Activated naive CD8-positive, alpha-beta T cell (primary cell): Measurements from ENCODE around the gene BCAS1.

Experiments used
- H3K27ac Mint-ChIP-seq: one replicate; pipeline ENCODE4 v1.8.0; 2021; ENCODE audit warnings: mixed read lengths
- H3K27me3 Mint-ChIP-seq: one replicate; pipeline ENCODE4 v1.8.0; 2021; ENCODE audit warnings: mixed read lengths
- H3K36me3 Mint-ChIP-seq: one replicate; pipeline ENCODE4 v1.8.0; 2021; ENCODE audit warnings: mixed read lengths
- H3K4me1 Mint-ChIP-seq: one replicate; pipeline ENCODE4 v1.8.0; 2021; ENCODE audit warnings: low read depth, mixed read lengths
- H3K4me3 Mint-ChIP-seq: one replicate; pipeline ENCODE4 v1.8.0; 2021; ENCODE audit warnings: mild to moderate bottlenecking, mixed read lengths
- H3K9me3 Mint-ChIP-seq: one replicate; pipeline ENCODE4 v1.8.0; 2021; ENCODE audit warnings: low read depth, mixed read lengths

BCAS1 gene

DNA sequence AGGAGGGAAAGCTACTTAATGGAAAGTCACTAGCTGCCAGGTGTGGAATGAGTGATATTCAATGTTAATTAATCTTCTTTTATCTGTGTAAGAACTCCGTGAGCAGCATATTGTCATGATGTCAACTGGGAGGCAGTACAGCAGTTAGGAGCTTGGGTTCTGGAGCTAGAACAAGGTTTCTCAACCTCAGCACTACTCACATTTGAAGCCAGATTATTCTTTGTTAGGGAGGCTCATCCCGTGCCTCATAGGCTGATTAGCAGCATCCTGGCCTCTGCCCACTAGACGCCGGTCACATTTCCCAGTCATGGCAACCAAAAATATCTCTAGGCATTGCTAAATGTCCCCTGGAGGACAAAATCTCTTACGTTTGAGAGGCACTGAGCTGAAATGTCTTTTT, 41.2 kb downstream of the BCAS1 start:
- Mint-ChIP-seq H3K36me3 (peaks cover 11% of the 10 kb centered on the region), H3K4me1 (no peaks in the 10 kb centered on the region), H3K27me3 (peaks cover 7% of the 10 kb centered on the region), H3K27ac (no peak overlapping the region), H3K4me3 (no peak overlapping the region), H3K9me3 (peaks cover 18% of the 10 kb centered on the region)

DNA sequence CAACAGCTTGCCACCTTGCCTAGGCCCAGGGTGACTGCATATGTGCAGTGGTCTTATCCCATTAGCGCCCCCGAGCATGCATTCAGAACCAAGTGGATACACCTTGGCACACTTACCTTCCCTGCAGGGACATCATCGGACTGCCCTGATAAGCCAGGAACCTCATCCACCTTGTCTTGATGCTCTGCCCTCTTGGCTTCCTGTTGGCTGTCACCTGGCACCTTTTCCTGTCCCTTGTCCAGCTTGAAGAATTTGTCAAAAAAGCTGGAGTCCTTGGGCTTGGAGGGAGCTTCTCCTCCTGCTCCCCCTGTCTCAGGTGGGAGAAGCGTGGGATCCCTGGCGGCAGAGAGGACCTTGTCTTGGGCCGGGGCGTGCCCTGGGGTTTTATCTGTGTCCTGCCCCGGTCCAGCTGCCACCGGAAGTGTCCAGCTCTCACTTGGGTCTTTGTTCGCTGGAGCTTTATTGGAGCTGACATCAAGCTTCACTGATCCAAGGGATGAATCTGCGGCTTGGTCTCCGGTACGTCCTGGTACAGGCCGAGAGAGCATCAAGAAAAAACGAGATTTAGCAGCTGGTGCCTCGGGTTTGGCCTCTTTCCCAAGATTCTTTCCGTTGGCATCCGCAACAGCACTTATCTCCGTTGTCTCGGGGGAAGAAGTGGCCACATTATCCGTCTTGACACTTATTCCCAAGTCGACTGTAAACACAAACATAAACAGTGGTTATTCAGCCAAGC, 42.0 kb downstream of the BCAS1 start:
- Mint-ChIP-seq H3K4me3 (no peak overlapping the region), H3K27me3 (peaks cover 8% of the 10 kb centered on the region), H3K27ac (no peak overlapping the region), H3K36me3 (peaks cover 12% of the 10 kb centered on the region), H3K9me3 (peaks cover 18% of the 10 kb centered on the region), H3K4me1 (no peaks in the 10 kb centered on the region)

DNA sequence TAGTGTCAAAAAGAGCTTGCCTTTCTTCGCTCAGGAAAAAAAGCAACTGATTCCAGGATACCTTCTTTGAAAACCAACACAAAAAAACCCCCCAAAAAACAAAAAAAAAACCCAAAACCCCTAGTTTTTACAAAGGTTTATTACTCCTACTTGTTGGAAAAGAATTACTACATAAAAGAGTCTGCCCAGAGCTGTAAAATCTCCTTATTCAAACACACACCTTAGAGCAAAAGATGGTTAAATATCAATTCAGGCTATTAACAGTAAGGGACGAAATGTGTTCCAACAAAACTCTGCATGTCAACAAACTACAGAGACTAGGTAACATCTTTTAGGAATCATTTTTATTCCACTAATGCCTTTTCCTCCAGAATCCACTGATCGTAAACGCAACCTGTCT, 42.7 kb downstream of the BCAS1 start:
- H3K27ac Mint-ChIP-seq = no peak overlapping the region
- no peaks in the 10 kb centered on the region for H3K4me1 Mint-ChIP-seq
- peaks cover 13% of the 10 kb centered on the region for H3K9me3 Mint-ChIP-seq
- H3K36me3 Mint-ChIP-seq = peaks cover 11% of the 10 kb centered on the region
- no peak overlapping the region for H3K4me3 Mint-ChIP-seq
- H3K27me3 Mint-ChIP-seq = peaks cover 10% of the 10 kb centered on the region

GRCh38 chr20:54026295-54027064, 43.9 kb downstream of the BCAS1 start:
- Mint-ChIP-seq H3K4me3 (no peak overlapping the region), H3K4me1 (no peaks in the 10 kb centered on the region), H3K36me3 (peaks cover 3% of the 10 kb centered on the region), H3K27ac (no peak overlapping the region), H3K9me3 (peaks cover under 1% of the 10 kb centered on the region), H3K27me3 (peaks cover 10% of the 10 kb centered on the region)

- Mint-ChIP-seq H3K9me3 (no peaks in the 10 kb centered on the region), H3K4me3 (no peak overlapping the region), H3K27ac (no peak overlapping the region), H3K4me1 (no peaks in the 10 kb centered on the region), H3K27me3 (peaks cover 10% of the 10 kb centered on the region), H3K36me3 (peaks cover 3% of the 10 kb centered on the region)
Observed at GRCh38 chr20:54025251-54025771, 45.1 kb downstream of the BCAS1 start.

GRCh38 chr20:54023406-54023805, 47.0 kb downstream of the BCAS1 start:
- H3K27ac Mint-ChIP-seq = no peak overlapping the region
- H3K9me3 Mint-ChIP-seq = no peaks in the 10 kb centered on the region
- peaks cover 3% of the 10 kb centered on the region for H3K36me3 Mint-ChIP-seq
- H3K4me3 Mint-ChIP-seq = no peak overlapping the region
- peaks cover 10% of the 10 kb centered on the region for H3K27me3 Mint-ChIP-seq
- no peaks in the 10 kb centered on the region for H3K4me1 Mint-ChIP-seq

GRCh38 chr20:54021446-54022235, 48.8 kb downstream of the BCAS1 start:
- no peak overlapping the region for H3K27ac Mint-ChIP-seq
- peaks cover 3% of the 10 kb centered on the region for H3K4me1 Mint-ChIP-seq
- H3K9me3 Mint-ChIP-seq = no peaks in the 10 kb centered on the region
- H3K36me3 Mint-ChIP-seq = peaks cover 3% of the 10 kb centered on the region
- no peak overlapping the region for H3K4me3 Mint-ChIP-seq
- peaks cover 6% of the 10 kb centered on the region for H3K27me3 Mint-ChIP-seq

DNA sequence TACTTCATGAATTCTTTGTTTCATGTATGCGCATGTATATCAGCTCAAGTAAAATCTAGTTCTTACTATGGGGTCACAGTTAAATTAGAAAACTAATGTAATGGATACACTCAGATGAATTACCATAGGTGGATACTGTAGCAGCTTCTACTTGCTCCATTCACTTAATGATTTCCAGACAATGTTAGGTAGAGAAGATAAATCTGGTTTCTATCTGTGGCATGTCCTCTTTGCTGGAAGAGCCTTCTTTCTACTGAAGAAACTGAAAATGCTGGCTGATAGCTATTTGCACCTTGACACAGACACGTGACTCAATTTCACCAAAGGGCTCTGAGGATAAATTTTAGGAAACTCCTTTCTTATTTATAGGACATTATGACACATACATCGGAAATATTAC, 49.5 kb downstream of the BCAS1 start:
- Mint-ChIP-seq H3K9me3 (no peaks in the 10 kb centered on the region), H3K36me3 (peaks cover 3% of the 10 kb centered on the region), H3K4me1 (peaks cover 3% of the 10 kb centered on the region), H3K27me3 (peaks cover 6% of the 10 kb centered on the region), H3K4me3 (no peak overlapping the region), H3K27ac (no peak overlapping the region)

- no peaks in the 10 kb centered on the region for H3K9me3 Mint-ChIP-seq
- H3K27ac Mint-ChIP-seq = no peak overlapping the region
- peaks cover 3% of the 10 kb centered on the region for H3K36me3 Mint-ChIP-seq
- H3K4me3 Mint-ChIP-seq = no peak overlapping the region
- peaks cover 6% of the 10 kb centered on the region for H3K27me3 Mint-ChIP-seq
- peaks cover 3% of the 10 kb centered on the region for H3K4me1 Mint-ChIP-seq
Observed at GRCh38 chr20:54020348-54020747, 50.0 kb downstream of the BCAS1 start.

DNA sequence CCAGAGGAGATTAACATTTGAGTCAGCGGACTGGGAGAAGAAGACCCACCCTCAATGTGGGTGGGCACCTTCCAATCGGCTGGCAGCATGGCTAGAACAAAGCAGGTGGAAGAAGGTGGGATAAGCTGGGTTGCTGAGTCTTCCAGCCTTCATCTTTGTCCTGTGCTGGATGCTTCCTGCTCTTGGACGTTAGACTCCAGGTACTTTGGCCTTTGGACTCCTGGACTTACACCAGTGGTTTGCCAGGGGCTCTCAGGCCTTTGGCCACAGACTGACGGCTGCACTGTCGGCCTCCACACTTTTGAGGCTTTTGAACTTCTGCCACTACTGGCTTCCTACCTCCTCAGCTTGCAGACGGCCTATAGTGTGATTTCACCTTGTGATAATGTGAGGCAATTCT, 50.8 kb downstream of the BCAS1 start:
- peaks cover 6% of the 10 kb centered on the region for H3K27me3 Mint-ChIP-seq
- peaks cover 3% of the 10 kb centered on the region for H3K4me1 Mint-ChIP-seq
- H3K36me3 Mint-ChIP-seq = peaks cover 3% of the 10 kb centered on the region
- no peaks in the 10 kb centered on the region for H3K9me3 Mint-ChIP-seq
- H3K27ac Mint-ChIP-seq = no peak overlapping the region
- no peak overlapping the region for H3K4me3 Mint-ChIP-seq

- H3K4me1 Mint-ChIP-seq = peaks cover 3% of the 10 kb centered on the region
- no peaks in the 10 kb centered on the region for H3K9me3 Mint-ChIP-seq
- no peak overlapping the region for H3K4me3 Mint-ChIP-seq
- peaks cover 3% of the 10 kb centered on the region for H3K27me3 Mint-ChIP-seq
- H3K27ac Mint-ChIP-seq = no peak overlapping the region
- H3K36me3 Mint-ChIP-seq = peaks cover 3% of the 10 kb centered on the region
Observed at GRCh38 chr20:54019127-54019526, 51.3 kb downstream of the BCAS1 start.

DNA sequence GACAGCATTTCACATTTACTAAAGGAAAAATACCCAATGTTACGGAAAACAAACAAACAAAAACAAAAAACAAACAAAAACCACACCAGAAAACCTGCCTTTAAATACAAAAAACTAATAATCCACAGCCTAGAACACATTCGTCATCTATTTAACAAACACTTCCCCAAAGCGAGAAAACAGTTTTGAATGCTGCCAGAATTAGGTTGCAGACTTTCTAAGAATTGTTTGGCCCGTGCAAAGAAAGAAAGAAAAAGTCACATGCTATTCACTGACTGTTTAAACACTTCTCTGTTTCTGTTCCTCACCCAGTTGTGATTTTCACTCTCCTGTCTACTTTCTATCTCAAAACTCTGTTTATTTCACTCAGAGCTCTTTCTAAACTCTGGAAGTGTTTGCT, 52.5 kb downstream of the BCAS1 start:
- Mint-ChIP-seq H3K27ac (no peak overlapping the region), H3K36me3 (no peaks in the 10 kb centered on the region), H3K4me1 (peaks cover 3% of the 10 kb centered on the region), H3K4me3 (no peak overlapping the region), H3K9me3 (no peaks in the 10 kb centered on the region), H3K27me3 (no peaks in the 10 kb centered on the region)

DNA sequence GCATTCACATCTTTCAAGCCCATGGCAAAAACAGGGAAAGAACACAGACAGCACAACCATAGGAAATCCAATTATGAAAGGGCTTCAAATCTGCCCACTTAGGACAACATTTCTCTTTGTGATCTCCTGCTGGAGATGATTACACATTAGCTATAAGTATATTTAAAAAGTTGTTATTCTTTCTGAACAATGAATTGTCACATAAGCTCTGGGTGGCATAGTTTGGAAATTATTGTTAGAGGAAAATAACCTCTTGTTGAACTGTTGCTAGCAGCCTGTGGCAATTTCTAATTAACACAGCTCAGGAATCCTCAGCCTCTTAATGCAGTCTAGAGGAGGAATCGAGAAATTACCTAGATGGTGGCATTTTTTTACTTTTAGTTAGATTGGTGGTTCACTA, 54.9 kb downstream of the BCAS1 start:
- H3K4me1 Mint-ChIP-seq = peaks cover 3% of the 10 kb centered on the region
- no peaks in the 10 kb centered on the region for H3K36me3 Mint-ChIP-seq
- H3K27ac Mint-ChIP-seq = no peak overlapping the region
- H3K4me3 Mint-ChIP-seq = no peak overlapping the region
- H3K27me3 Mint-ChIP-seq = no peaks in the 10 kb centered on the region
- H3K9me3 Mint-ChIP-seq = no peaks in the 10 kb centered on the region

- H3K27ac Mint-ChIP-seq = no peak overlapping the region
- H3K27me3 Mint-ChIP-seq = no peaks in the 10 kb centered on the region
- H3K36me3 Mint-ChIP-seq = no peaks in the 10 kb centered on the region
- peaks cover 3% of the 10 kb centered on the region for H3K4me1 Mint-ChIP-seq
- H3K9me3 Mint-ChIP-seq = no peaks in the 10 kb centered on the region
- no peak overlapping the region for H3K4me3 Mint-ChIP-seq
Observed at GRCh38 chr20:54014293-54014926, 56.0 kb downstream of the BCAS1 start.
